GM04503 (cell line): ENCODE measurements around the gene ASTN2.
"Not testable (repeated sequence)": the region's sequence is repeated elsewhere in the genome, so short reads cannot be mapped to it uniquely, and the experiment has no call there.

ENCODE experiments used
- DNase-seq: peaks from one replicate; pipeline ENCODE4 v3.0.0-alpha.2; 2012; ENCODE audit warnings: low read depth

The ASTN2 gene

GRCh38 chr9:116697362-116697761 lies 717.5 kb downstream of the ASTN2 start:
- DNase-seq: peak; percentile 75

- no peak for DNase-seq
These were observed 719.4 kb downstream of the ASTN2 start for GRCh38 chr9:116695438-116695837.

GRCh38 chr9:116694785-116695291 lies 720.0 kb downstream of the ASTN2 start:
- no peak for DNase-seq

GRCh38 chr9:116693233-116693731 lies 721.6 kb downstream of the ASTN2 start:
- peak; percentile 34 for DNase-seq

GRCh38 chr9:116692616-116693015 lies 722.2 kb downstream of the ASTN2 start:
- no peak for DNase-seq

- no peak for DNase-seq
These were observed 723.2 kb downstream of the ASTN2 start for GRCh38 chr9:116691607-116692006.

GRCh38 chr9:116690805-116691204 lies 724.1 kb downstream of the ASTN2 start:
- DNase-seq: not testable (repeated sequence)

GRCh38 chr9:116689486-116690032 lies 725.3 kb downstream of the ASTN2 start:
- no peak for DNase-seq

GRCh38 chr9:116688806-116689485 lies 725.9 kb downstream of the ASTN2 start:
- no peak for DNase-seq

- DNase-seq: no peak
These were observed 727.1 kb downstream of the ASTN2 start for GRCh38 chr9:116687754-116688135.

- peak; percentile 38 for DNase-seq
These were observed 727.6 kb downstream of the ASTN2 start, which contains the start of gene TRIM32 for GRCh38 chr9:116687074-116687753. Gene TRIM32, plus strand, starts transcription at chr9:116687305. Its CDS starts 10,438 bp downstream, at chr9:116697743.

- DNase-seq: no peak
These were observed 728.2 kb downstream of the ASTN2 start for GRCh38 chr9:116686693-116687073.

GRCh38 chr9:116686135-116686534 lies 728.7 kb downstream of the ASTN2 start:
- DNase-seq: no peak

- no peak for DNase-seq
These were observed 729.7 kb downstream of the ASTN2 start for GRCh38 chr9:116685166-116685565.

- no peak for DNase-seq
These were observed 731.3 kb downstream of the ASTN2 start for GRCh38 chr9:116683535-116683934.

- DNase-seq: no peak
These were observed 740.5 kb downstream of the ASTN2 start for GRCh38 chr9:116674210-116674980.

- DNase-seq: no peak
These were observed 741.5 kb downstream of the ASTN2 start for GRCh38 chr9:116673375-116673774.

- no peak for DNase-seq
These were observed 743.3 kb downstream of the ASTN2 start for GRCh38 chr9:116671605-116672004.

GRCh38 chr9:116668970-116669695 lies 745.7 kb downstream of the ASTN2 start:
- DNase-seq: no peak

GRCh38 chr9:116663581-116663980 lies 751.3 kb downstream of the ASTN2 start:
- DNase-seq: no peak

GRCh38 chr9:116662646-116663310 lies 752.1 kb downstream of the ASTN2 start:
- no peak for DNase-seq
